ENCODE results near the gene TMEM131L.

The TMEM131L gene

GRCh38 chr4:153616006-153616555 is 149.9 kb downstream of the TMEM131L start:
- peak; percentile 47 for DNase-seq (ENCODE audit: low read depth, low spot score)

GRCh38 chr4:153618833-153619232 is 152.7 kb downstream of the TMEM131L start:
- peak; percentile 41 for DNase-seq (ENCODE audit: low read depth, low spot score)

GRCh38 chr4:153619811-153620210 is 153.7 kb downstream of the TMEM131L start:
- no peak for DNase-seq (ENCODE audit: low read depth, low spot score)

GRCh38 chr4:153620352-153620751 is 154.2 kb downstream of the TMEM131L start:
- DNase-seq (ENCODE audit: low read depth, low spot score), result peak; percentile 8

- DNase-seq (ENCODE audit: low read depth, low spot score), result no peak
Measured at GRCh38 chr4:153622093-153622492, 155.9 kb downstream of the TMEM131L start.

GRCh38 chr4:153622778-153623240 is 156.6 kb downstream of the TMEM131L start:
- DNase-seq (ENCODE audit: low read depth, low spot score), result no peak

- no peak for DNase-seq (ENCODE audit: low read depth, low spot score)
Measured at GRCh38 chr4:153623491-153623890, 157.3 kb downstream of the TMEM131L start.

GRCh38 chr4:153628796-153629315 is 162.7 kb downstream of the TMEM131L start:
- no peak for DNase-seq (ENCODE audit: low read depth, low spot score)

- DNase-seq (ENCODE audit: low read depth, low spot score), result no peak
Measured at GRCh38 chr4:153629776-153630175, 163.6 kb downstream of the TMEM131L start.

GRCh38 chr4:153634738-153635353 is 168.7 kb downstream of the TMEM131L start:
- DNase-seq (ENCODE audit: low read depth, low spot score), result peak; percentile 46

GRCh38 chr4:153635846-153636245 is 169.7 kb downstream of the TMEM131L start:
- no peak for DNase-seq (ENCODE audit: low read depth, low spot score)

- DNase-seq (ENCODE audit: low read depth, low spot score), result no peak
Measured at GRCh38 chr4:153637201-153637600, 171.0 kb downstream of the TMEM131L start.

GRCh38 chr4:153638011-153638410 is 171.9 kb downstream of the TMEM131L start:
- DNase-seq (ENCODE audit: low read depth, low spot score), result no peak

GRCh38 chr4:153638999-153639398 is 172.8 kb downstream of the TMEM131L start:
- DNase-seq (ENCODE audit: low read depth, low spot score), result no peak

GRCh38 chr4:153639833-153640802 is 174.0 kb downstream of the TMEM131L start:
- DNase-seq (ENCODE audit: low read depth, low spot score), result no peak

GRCh38 chr4:153641532-153641931 is 175.4 kb downstream of the TMEM131L start:
- DNase-seq (ENCODE audit: low read depth, low spot score), result no peak

- DNase-seq (ENCODE audit: low read depth, low spot score), result peak; percentile 50
Measured at GRCh38 chr4:153643406-153644383, 177.5 kb downstream of the TMEM131L start.

GRCh38 chr4:153645183-153645582 is 179.0 kb downstream of the TMEM131L start:
- DNase-seq (ENCODE audit: low read depth, low spot score), result no peak

GRCh38 chr4:153646261-153646660 is 180.1 kb downstream of the TMEM131L start:
- DNase-seq (ENCODE audit: low read depth, low spot score), result no peak

GRCh38 chr4:153646978-153647377 is 180.8 kb downstream of the TMEM131L start:
- no peak for DNase-seq (ENCODE audit: low read depth, low spot score)

- no peak for DNase-seq (ENCODE audit: low read depth, low spot score)
Measured at GRCh38 chr4:153647975-153648374, 181.8 kb downstream of the TMEM131L start.

All from astrocyte of the hippocampus (primary cell).